Right lobe of liver (tissue), 6 donors: ENCODE measurements around the gene ZP2. TPM values are rescaled to one million over a fixed set of nuclear protein-coding genes. Genes with fewer than 3 reads are reported as not detected.

Source experiments
- ATAC-seq, 4 donors: fragments of 200-7000 bp; cut with Tn5 transposase; one replicate each; pipeline ENCODE4 v1.9.1; 2020; ENCODE audit warnings: mild to moderate bottlenecking in 4 of 4, moderate library complexity in 4 of 4
- DNase-seq, 3 donors: peaks; one replicate each; pipeline ENCODE4 v3.0.0-alpha.2; 2020
- H3K27ac ChIP-seq, 3 donors: fragments of 200-600 bp; one replicate each; pipeline ENCODE4 v1.8.0; 2022
- H3K27me3 ChIP-seq, 2 donors: fragments of 200-600 bp; one replicate each; pipeline ENCODE4 v1.8.0; 2022
- H3K36me3 ChIP-seq, 4 donors: fragments of 200-600 bp; sonication (generic) in 1 of 4; one replicate each; pipeline versions ENCODE4 v1.5.1 to v1.8.0; 2017 to 2022; ENCODE audit warnings: control low read depth in 1 of 4
- H3K4me1 ChIP-seq, 4 donors: fragments of 200-600 bp; sonication (generic) in 1 of 4; one replicate each; pipeline versions ENCODE4 v1.5.1 to v1.8.0; 2017 to 2022; ENCODE audit warnings: control low read depth in 1 of 4
- H3K4me3 ChIP-seq, 3 donors: fragments of 200-600 bp; one replicate each; pipeline ENCODE4 v1.8.0; 2022
- H3K9me3 ChIP-seq, 4 donors: fragments of 200-600 bp; sonication (generic) in 1 of 4; one replicate each; pipeline versions ENCODE4 v1.5.1 to v1.8.0; 2017 to 2022; ENCODE audit warnings: control low read depth in 1 of 4
- POLR2A ChIP-seq: fragments of 450-650 bp; IDR thresholded peaks from one replicate; pipeline ENCODE4 v1.6.1; 2017; ENCODE audit warnings: antibody characterized with exemption, mild to moderate bottlenecking
- WGBS: methylation state at CpG from one replicate; pipeline ENCODE4 v1.1.6; 2018; ENCODE audit warnings: low coverage, low lambda C conversion rate; ENCODE audit not compliant: insufficient coverage; ENCODE audit errors: missing lambda C conversion rate; 5-methylcytosine and 5-hydroxymethylcytosine counted together
- intact Hi-C, 2 donors: fragments of 100-400 bp; cut with DNase I; formaldehyde crosslinking; loops; one replicate each; pipeline versions ENCODE4 v1.11.2 to v1.14.1; 2022
- total RNA-seq, 6 experiments: library from RNA; depleted of rRNA in 2 of 6; stranded (reverse); fragments of >200 nt in 2 of 6; fragmentation: NEBNext Ultra II Directional in 3 of 6; extraction: Animal tissue kit (Norgen Biotek cat#: 25700) in 3 of 6; gene quantifications; one replicate each; pipeline versions ENCODE4 v1.1.0 to v1.2.4, GENCODE V29; 2016 to 2023
- TF ChIP-seq, protein P1 (sequence below), 4 donors: fragments of 200-600 bp in 3 of 4; fragments of 450-650 bp in 1 of 4; IDR thresholded peaks; one replicate each; pipeline versions ENCODE4 v1.5.1 to v1.8.0; 2016 to 2022; ENCODE audit warnings: antibody characterized with exemption in 4 of 4, mild to moderate bottlenecking in 2 of 4
- donor health status: DM: no; HTN: yes; CAD: no.
- donor health status: DM: no; HTN: no; CAD: no.
- donor health status: DM: no; HTN: no; CAD: no.
- donor health status: DM: no; HTN: yes; CAD: no.
- donor health status: DM: no; HTN: yes; CAD: no.

Gene ZP2
- total RNA-seq, 6 experiments from 2014 or later: not detected

DNA sequence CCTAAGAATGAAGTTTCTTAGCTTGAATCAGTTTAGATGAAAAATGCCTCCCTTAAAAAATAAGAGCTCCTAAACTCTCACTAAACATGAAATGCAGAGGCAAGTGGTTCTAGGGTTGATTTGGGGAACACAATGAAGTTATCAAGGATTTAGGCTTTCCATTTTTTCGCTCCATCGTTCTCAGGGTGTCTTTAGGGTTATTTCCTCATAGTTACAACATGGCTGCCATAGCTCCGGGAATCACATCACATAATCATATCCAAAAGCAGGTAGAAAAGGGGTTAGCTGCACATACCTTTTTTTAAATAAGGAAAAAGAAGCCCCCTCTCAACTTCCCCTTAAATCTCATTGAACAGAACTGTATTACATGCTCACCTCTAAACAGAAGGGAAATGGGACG lies 21.4 kb downstream of the ZP2 start:
- H3K36me3 ChIP-seq: no peaks in the 10 kb centered on the region
- intact Hi-C loops: no loop called here
- DNase-seq: no peak
- TF ChIP-seq POLR2A: no peak
- TF ChIP-seq, protein P1, sequence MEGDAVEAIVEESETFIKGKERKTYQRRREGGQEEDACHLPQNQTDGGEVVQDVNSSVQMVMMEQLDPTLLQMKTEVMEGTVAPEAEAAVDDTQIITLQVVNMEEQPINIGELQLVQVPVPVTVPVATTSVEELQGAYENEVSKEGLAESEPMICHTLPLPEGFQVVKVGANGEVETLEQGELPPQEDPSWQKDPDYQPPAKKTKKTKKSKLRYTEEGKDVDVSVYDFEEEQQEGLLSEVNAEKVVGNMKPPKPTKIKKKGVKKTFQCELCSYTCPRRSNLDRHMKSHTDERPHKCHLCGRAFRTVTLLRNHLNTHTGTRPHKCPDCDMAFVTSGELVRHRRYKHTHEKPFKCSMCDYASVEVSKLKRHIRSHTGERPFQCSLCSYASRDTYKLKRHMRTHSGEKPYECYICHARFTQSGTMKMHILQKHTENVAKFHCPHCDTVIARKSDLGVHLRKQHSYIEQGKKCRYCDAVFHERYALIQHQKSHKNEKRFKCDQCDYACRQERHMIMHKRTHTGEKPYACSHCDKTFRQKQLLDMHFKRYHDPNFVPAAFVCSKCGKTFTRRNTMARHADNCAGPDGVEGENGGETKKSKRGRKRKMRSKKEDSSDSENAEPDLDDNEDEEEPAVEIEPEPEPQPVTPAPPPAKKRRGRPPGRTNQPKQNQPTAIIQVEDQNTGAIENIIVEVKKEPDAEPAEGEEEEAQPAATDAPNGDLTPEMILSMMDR (IDR thresholded peaks at IDR 0.05): no peak
- no peak overlapping the region for H3K27ac ChIP-seq
- WGBS: 89% methylated on average over 4 of the region's 4 CpGs
- ATAC-seq: no peak
- H3K4me1 ChIP-seq: no peaks in the 10 kb centered on the region
- no peaks in the 10 kb centered on the region for H3K9me3 ChIP-seq
- H3K27me3 ChIP-seq: no peaks in the 10 kb centered on the region
- H3K4me3 ChIP-seq: no peak overlapping the region

DNA sequence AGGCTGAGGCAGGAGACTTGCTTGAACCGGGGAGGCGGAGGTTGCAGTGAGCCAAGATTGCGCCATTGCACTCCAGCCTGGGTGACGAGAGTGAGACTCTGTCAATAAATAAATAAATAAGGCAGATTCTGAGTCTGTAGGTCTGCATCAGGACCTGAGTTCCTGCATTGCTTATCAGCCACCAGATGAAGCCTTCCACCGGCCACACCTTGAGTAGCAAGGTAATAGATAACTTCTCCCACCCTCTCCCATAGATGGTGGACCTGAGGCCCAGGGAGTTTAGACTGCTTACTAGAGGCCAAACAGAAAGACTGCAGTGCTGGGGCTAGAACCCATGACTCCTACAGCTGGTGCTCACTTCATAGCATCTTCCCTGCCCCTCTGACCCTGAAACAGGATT lies 22.1 kb downstream of the ZP2 start:
- H3K27me3 ChIP-seq: no peaks in the 10 kb centered on the region
- DNase-seq: no peak
- no peak overlapping the region for H3K27ac ChIP-seq
- no peak overlapping the region for H3K4me3 ChIP-seq
- 28% methylated on average over 3 of the region's 5 CpGs for WGBS
- H3K4me1 ChIP-seq: no peaks in the 10 kb centered on the region
- intact Hi-C loops: loop anchor here in 1 of 2 donors (5.0 kb wide), 1 partner anchor 88 kb away; the partner anchor contains the start of gene CRYM
- H3K36me3 ChIP-seq: no peaks in the 10 kb centered on the region
- TF ChIP-seq, protein P1 (IDR thresholded peaks at IDR 0.05): no peak
- TF ChIP-seq POLR2A: no peak
- no peak for ATAC-seq
- H3K9me3 ChIP-seq: no peaks in the 10 kb centered on the region

- Histone ChIP-seq H3K27me3 (no peaks in the 10 kb centered on the region), H3K4me3 (no peak overlapping the region), H3K9me3 (no peaks in the 10 kb centered on the region), H3K27ac (no peak overlapping the region), H3K4me1 (no peaks in the 10 kb centered on the region), H3K36me3 (no peaks in the 10 kb centered on the region)
- TF ChIP-seq, protein P1 (IDR thresholded peaks at IDR 0.05): no peak
- no peak for TF ChIP-seq POLR2A
- intact Hi-C loops: loop anchor here in 1 of 2 donors (5.0 kb wide), 1 partner anchor 91 kb away; the partner anchor contains the start of gene CRYM
- no peak for ATAC-seq
- DNase-seq: no peak
- WGBS: 41% methylated on average over 3 of the region's 4 CpGs
Observed at GRCh38 chr16:21186326-21186691, 25.1 kb downstream of the ZP2 start.

GRCh38 chr16:21185659-21186325 lies 25.6 kb downstream of the ZP2 start:
- WGBS: 78% methylated on average over 12 of the region's 12 CpGs
- H3K4me1 ChIP-seq: no peaks in the 10 kb centered on the region
- H3K36me3 ChIP-seq: no peaks in the 10 kb centered on the region
- H3K27ac ChIP-seq: no peak overlapping the region
- no peak for TF ChIP-seq POLR2A
- TF ChIP-seq, protein P1 (IDR thresholded peaks at IDR 0.05): no peak
- ATAC-seq: no peak
- intact Hi-C loops: loop anchor here in 1 of 2 donors (5.0 kb wide), 1 partner anchor 92 kb away; the partner anchor contains the start of gene CRYM
- H3K4me3 ChIP-seq: no peak overlapping the region
- DNase-seq: no peak
- H3K27me3 ChIP-seq: no peaks in the 10 kb centered on the region
- no peaks in the 10 kb centered on the region for H3K9me3 ChIP-seq
